ENCODE measurements around the gene INCENP. TPM values are rescaled to one million over a fixed set of nuclear protein-coding genes. Genes with fewer than 3 reads are reported as not detected.

Gene INCENP
- total and polyA plus RNA-seq, 2 experiments from 2014 or later = 35.6 to 131 TPM

DNA sequence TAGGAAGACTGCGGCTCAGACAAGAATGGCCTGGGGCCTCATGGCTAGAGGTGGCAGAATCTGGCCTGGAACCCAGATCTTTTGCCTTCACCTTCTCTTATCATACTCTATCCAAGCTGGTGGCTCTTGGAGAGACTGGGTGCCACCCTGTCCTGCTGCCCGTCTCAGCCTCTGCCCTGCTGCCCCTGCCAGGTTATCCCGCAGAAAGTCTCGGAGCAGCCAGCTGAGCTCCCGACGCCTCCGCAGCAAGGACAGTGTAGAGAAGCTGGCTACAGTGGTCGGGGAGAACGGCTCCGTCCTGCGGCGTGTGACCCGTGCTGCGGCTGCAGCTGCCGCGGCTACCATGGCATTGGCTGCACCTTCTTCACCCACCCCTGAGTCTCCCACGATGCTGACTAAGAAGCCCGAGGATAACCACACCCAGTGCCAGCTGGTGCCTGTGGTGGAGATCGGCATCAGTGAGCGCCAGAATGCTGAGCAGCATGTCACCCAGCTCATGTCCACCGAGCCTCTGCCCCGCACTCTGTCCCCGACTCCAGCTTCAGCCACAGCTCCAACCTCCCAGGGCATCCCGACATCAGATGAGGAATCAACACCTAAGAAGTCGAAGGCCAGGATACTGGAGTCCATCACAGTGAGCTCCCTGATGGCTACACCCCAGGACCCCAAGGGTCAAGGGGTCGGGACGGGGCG lies 5.9 kb downstream of the INCENP start:
- peaks cover 97% of the 10 kb centered on the region for H3K79me2 ChIP-seq (replicated peaks; ENCODE audit: insufficient read depth)
- H3K4me2 ChIP-seq = no peak overlapping the region
- no peak for ATAC-seq
- H3K4me1 Mint-ChIP-seq = peaks cover 10% of the 10 kb centered on the region
- H3K4me3 Mint-ChIP-seq = no peak overlapping the region
- no peaks in the 10 kb centered on the region for H3K9me2 ChIP-seq (ENCODE audit: insufficient read depth)
- H3K36me3 Mint-ChIP-seq (ENCODE audit: low read depth) = peaks cover 52% of the 10 kb centered on the region
- no peak overlapping the region for H3K4me3 ChIP-seq
- H3K36me3 ChIP-seq (ENCODE audit: insufficient read depth) = peaks cover 6% of the 10 kb centered on the region; the same call in 1 of the 2 replicates
- H3K27me3 ChIP-seq (ENCODE audit: insufficient read depth) = no peaks in the 10 kb centered on the region
- H2AFZ ChIP-seq = no peak overlapping the region
- TF ChIP-seq CREB1 (CRISPR knock-in tag; IDR thresholded peaks at IDR 0.05; ENCODE audit: low read depth) (no peak), POLR2AphosphoS5 (IDR thresholded peaks at IDR 0.05; ENCODE audit: low read depth) (no peak), EZH2 (IDR thresholded peaks at IDR 0.05; ENCODE audit: low read depth, unreplicated experiment) (no peak), NANOG (IDR thresholded peaks at IDR 0.05; ENCODE audit: borderline replicate concordance) (no peak), EZH2phosphoT487 (IDR thresholded peaks at IDR 0.05; ENCODE audit: unreplicated experiment) (no peak), ZNF331 (CRISPR knock-in tag; IDR thresholded peaks at IDR 0.05; ENCODE audit: low read depth) (no peak), STAT1 (IDR thresholded peaks at IDR 0.05; ENCODE audit: unreplicated experiment) (no peak), ZNF114 (CRISPR knock-in tag; IDR thresholded peaks at IDR 0.05) (no peak), JUNB (IDR thresholded peaks at IDR 0.05; ENCODE audit: unreplicated experiment) (no peak)
- TF ChIP-seq, protein P1, sequence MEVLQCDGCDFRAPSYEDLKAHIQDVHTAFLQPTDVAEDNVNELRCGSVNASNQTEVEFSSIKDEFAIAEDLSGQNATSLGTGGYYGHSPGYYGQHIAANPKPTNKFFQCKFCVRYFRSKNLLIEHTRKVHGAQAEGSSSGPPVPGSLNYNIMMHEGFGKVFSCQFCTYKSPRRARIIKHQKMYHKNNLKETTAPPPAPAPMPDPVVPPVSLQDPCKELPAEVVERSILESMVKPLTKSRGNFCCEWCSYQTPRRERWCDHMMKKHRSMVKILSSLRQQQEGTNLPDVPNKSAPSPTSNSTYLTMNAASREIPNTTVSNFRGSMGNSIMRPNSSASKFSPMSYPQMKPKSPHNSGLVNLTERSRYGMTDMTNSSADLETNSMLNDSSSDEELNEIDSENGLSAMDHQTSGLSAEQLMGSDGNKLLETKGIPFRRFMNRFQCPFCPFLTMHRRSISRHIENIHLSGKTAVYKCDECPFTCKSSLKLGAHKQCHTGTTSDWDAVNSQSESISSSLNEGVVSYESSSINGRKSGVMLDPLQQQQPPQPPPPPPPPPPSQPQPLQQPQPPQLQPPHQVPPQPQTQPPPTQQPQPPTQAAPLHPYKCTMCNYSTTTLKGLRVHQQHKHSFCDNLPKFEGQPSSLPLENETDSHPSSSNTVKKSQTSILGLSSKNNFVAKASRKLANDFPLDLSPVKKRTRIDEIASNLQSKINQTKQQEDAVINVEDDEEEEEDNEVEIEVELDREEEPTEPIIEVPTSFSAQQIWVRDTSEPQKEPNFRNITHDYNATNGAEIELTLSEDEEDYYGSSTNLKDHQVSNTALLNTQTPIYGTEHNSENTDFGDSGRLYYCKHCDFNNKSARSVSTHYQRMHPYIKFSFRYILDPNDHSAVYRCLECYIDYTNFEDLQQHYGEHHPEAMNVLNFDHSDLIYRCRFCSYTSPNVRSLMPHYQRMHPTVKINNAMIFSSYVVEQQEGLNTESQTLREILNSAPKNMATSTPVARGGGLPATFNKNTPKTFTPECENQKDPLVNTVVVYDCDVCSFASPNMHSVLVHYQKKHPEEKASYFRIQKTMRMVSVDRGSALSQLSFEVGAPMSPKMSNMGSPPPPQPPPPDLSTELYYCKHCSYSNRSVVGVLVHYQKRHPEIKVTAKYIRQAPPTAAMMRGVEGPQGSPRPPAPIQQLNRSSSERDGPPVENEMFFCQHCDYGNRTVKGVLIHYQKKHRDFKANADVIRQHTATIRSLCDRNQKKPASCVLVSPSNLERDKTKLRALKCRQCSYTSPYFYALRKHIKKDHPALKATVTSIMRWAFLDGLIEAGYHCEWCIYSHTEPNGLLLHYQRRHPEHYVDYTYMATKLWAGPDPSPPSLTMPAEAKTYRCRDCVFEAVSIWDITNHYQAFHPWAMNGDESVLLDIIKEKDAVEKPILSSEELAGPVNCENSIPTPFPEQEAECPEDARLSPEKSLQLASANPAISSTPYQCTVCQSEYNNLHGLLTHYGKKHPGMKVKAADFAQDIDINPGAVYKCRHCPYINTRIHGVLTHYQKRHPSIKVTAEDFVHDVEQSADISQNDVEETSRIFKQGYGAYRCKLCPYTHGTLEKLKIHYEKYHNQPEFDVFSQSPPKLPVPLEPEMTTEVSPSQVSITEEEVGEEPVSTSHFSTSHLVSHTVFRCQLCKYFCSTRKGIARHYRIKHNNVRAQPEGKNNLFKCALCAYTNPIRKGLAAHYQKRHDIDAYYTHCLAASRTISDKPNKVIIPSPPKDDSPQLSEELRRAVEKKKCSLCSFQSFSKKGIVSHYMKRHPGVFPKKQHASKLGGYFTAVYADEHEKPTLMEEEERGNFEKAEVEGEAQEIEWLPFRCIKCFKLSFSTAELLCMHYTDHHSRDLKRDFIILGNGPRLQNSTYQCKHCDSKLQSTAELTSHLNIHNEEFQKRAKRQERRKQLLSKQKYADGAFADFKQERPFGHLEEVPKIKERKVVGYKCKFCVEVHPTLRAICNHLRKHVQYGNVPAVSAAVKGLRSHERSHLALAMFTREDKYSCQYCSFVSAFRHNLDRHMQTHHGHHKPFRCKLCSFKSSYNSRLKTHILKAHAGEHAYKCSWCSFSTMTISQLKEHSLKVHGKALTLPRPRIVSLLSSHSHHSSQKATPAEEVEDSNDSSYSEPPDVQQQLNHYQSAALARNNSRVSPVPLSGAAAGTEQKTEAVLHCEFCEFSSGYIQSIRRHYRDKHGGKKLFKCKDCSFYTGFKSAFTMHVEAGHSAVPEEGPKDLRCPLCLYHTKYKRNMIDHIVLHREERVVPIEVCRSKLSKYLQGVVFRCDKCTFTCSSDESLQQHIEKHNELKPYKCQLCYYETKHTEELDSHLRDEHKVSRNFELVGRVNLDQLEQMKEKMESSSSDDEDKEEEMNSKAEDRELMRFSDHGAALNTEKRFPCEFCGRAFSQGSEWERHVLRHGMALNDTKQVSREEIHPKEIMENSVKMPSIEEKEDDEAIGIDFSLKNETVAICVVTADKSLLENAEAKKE (CRISPR knock-in tag; IDR thresholded peaks at IDR 0.05) = no peak
- TF ChIP-seq, protein P2, sequence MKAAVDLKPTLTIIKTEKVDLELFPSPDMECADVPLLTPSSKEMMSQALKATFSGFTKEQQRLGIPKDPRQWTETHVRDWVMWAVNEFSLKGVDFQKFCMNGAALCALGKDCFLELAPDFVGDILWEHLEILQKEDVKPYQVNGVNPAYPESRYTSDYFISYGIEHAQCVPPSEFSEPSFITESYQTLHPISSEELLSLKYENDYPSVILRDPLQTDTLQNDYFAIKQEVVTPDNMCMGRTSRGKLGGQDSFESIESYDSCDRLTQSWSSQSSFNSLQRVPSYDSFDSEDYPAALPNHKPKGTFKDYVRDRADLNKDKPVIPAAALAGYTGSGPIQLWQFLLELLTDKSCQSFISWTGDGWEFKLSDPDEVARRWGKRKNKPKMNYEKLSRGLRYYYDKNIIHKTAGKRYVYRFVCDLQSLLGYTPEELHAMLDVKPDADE (IDR thresholded peaks at IDR 0.05) = no peak
- TF ChIP-seq, protein P3, sequence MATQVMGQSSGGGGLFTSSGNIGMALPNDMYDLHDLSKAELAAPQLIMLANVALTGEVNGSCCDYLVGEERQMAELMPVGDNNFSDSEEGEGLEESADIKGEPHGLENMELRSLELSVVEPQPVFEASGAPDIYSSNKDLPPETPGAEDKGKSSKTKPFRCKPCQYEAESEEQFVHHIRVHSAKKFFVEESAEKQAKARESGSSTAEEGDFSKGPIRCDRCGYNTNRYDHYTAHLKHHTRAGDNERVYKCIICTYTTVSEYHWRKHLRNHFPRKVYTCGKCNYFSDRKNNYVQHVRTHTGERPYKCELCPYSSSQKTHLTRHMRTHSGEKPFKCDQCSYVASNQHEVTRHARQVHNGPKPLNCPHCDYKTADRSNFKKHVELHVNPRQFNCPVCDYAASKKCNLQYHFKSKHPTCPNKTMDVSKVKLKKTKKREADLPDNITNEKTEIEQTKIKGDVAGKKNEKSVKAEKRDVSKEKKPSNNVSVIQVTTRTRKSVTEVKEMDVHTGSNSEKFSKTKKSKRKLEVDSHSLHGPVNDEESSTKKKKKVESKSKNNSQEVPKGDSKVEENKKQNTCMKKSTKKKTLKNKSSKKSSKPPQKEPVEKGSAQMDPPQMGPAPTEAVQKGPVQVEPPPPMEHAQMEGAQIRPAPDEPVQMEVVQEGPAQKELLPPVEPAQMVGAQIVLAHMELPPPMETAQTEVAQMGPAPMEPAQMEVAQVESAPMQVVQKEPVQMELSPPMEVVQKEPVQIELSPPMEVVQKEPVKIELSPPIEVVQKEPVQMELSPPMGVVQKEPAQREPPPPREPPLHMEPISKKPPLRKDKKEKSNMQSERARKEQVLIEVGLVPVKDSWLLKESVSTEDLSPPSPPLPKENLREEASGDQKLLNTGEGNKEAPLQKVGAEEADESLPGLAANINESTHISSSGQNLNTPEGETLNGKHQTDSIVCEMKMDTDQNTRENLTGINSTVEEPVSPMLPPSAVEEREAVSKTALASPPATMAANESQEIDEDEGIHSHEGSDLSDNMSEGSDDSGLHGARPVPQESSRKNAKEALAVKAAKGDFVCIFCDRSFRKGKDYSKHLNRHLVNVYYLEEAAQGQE (IDR thresholded peaks at IDR 0.05; ENCODE audit: unreplicated experiment) = no peak
- TF ChIP-seq, protein P4, sequence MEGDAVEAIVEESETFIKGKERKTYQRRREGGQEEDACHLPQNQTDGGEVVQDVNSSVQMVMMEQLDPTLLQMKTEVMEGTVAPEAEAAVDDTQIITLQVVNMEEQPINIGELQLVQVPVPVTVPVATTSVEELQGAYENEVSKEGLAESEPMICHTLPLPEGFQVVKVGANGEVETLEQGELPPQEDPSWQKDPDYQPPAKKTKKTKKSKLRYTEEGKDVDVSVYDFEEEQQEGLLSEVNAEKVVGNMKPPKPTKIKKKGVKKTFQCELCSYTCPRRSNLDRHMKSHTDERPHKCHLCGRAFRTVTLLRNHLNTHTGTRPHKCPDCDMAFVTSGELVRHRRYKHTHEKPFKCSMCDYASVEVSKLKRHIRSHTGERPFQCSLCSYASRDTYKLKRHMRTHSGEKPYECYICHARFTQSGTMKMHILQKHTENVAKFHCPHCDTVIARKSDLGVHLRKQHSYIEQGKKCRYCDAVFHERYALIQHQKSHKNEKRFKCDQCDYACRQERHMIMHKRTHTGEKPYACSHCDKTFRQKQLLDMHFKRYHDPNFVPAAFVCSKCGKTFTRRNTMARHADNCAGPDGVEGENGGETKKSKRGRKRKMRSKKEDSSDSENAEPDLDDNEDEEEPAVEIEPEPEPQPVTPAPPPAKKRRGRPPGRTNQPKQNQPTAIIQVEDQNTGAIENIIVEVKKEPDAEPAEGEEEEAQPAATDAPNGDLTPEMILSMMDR (conservative IDR thresholded peaks at IDR 0.05; ENCODE audit: low read depth in 2 of 2) = no peak
- no peak for DNase-seq (ENCODE audit: low spot score)
- no peaks in the 10 kb centered on the region for H3K9me3 Mint-ChIP-seq
- peaks cover 4% of the 10 kb centered on the region for H3K27me3 Mint-ChIP-seq (ENCODE audit: insufficient read depth, low read depth, poor library complexity)
- peaks cover 41% of the 10 kb centered on the region for H4K20me1 ChIP-seq (replicated peaks; ENCODE audit: insufficient read depth)
- no peak overlapping the region for H3K27ac ChIP-seq (ENCODE audit: low read depth)
- H3K27ac Mint-ChIP-seq = no peak overlapping the region
- no peaks in the 10 kb centered on the region for H3F3A ChIP-seq (replicated peaks; ENCODE audit: low read depth)
- peaks cover 10% of the 10 kb centered on the region for H3K4me1 ChIP-seq (ENCODE audit: insufficient read depth)

Measured in GM23338 (cell line).